Mesenchymal stem cell (in vitro differentiated cells and primary cell): ENCODE results near the gene TMEM181.
"Not testable (repeated sequence)": the region's sequence is repeated elsewhere in the genome, so short reads cannot be mapped to it uniquely, and the experiment has no call there.

Experiments used
- DNase-seq: peaks from one replicate; pipeline ENCODE4 v3.0.0-alpha.2; 2013
- H2AFZ ChIP-seq: one replicate; pipeline ENCODE4 v1.6.1; 2013; ENCODE audit warnings: low read depth, mild to moderate bottlenecking, control low read depth, inconsistent platforms, low read length, moderate library complexity
- H2AK5ac ChIP-seq: 2 replicates; pipeline ENCODE4 v1.6.1; 2013; ENCODE audit warnings: low read length, moderate library complexity, mild to moderate bottlenecking, inconsistent platforms; ENCODE audit not compliant: severe bottlenecking
- H2BK120ac ChIP-seq: one replicate; pipeline ENCODE4 v1.6.1; 2013; ENCODE audit warnings: low read depth, mild to moderate bottlenecking, inconsistent platforms, low read length, moderate library complexity
- H2BK12ac ChIP-seq, 2 experiments: one replicate each; pipeline ENCODE4 v1.6.1; 2013; ENCODE audit warnings: inconsistent platforms in 2 of 2, low read length in 2 of 2, mild to moderate bottlenecking in 2 of 2, moderate library complexity in 2 of 2, control low read depth in 1 of 2
- H2BK15ac ChIP-seq: one replicate; pipeline ENCODE4 v1.6.1; 2013; ENCODE audit warnings: mild to moderate bottlenecking, low read depth, inconsistent platforms; ENCODE audit not compliant: poor library complexity, severe bottlenecking
- H2BK5ac ChIP-seq: 2 replicates; pipeline ENCODE4 v1.6.1; 2013; ENCODE audit warnings: low read depth, mild to moderate bottlenecking, low read length, control low read depth, inconsistent platforms; ENCODE audit not compliant: poor library complexity, severe bottlenecking
- H3K14ac ChIP-seq, 2 experiments: one replicate each; pipeline ENCODE4 v1.6.1; 2013; ENCODE audit warnings: inconsistent platforms in 2 of 2, low read length in 2 of 2, control low read depth in 1 of 2, mild to moderate bottlenecking in 1 of 2, moderate library complexity in 1 of 2
- H3K18ac ChIP-seq, 2 experiments: one replicate each; pipeline ENCODE4 v1.6.1; 2013; ENCODE audit warnings: inconsistent platforms in 2 of 2, low read length in 2 of 2, control low read depth in 1 of 2, low read depth in 1 of 2, mild to moderate bottlenecking in 1 of 2
- H3K23ac ChIP-seq, 2 experiments: one replicate each; pipeline ENCODE4 v1.6.1; 2013; ENCODE audit warnings: inconsistent platforms in 2 of 2, low read length in 2 of 2, mild to moderate bottlenecking in 2 of 2, moderate library complexity in 2 of 2, control low read depth in 1 of 2
- H3K27ac ChIP-seq: 2 replicates; pipeline ENCODE4 v1.5.1; 2013; ENCODE audit warnings: mild to moderate bottlenecking, moderate library complexity, low read length, control low read depth, inconsistent platforms; ENCODE audit not compliant: poor library complexity, severe bottlenecking
- H3K27me3 ChIP-seq, 2 experiments: 2 replicates each; pipeline versions ENCODE4 v1.6.1 to v1.7.0; 2013; ENCODE audit warnings: low read length in 2 of 2, mild to moderate bottlenecking in 2 of 2, moderate library complexity in 2 of 2, control low read depth in 1 of 2, inconsistent platforms in 1 of 2; ENCODE audit not compliant: control insufficient read depth in 1 of 2, insufficient read depth in 1 of 2
- H3K36me3 ChIP-seq, 2 experiments: 2 replicates each; pipeline versions ENCODE4 v1.6.1 to v1.7.0; 2013; ENCODE audit warnings: low read length in 2 of 2, control low read depth in 1 of 2, inconsistent platforms in 1 of 2, low read depth in 1 of 2, mild to moderate bottlenecking in 1 of 2; ENCODE audit not compliant: insufficient read depth in 2 of 2, control insufficient read depth in 1 of 2
- H3K4ac ChIP-seq, 2 experiments: one replicate each; pipeline ENCODE4 v1.6.1; 2013; ENCODE audit warnings: inconsistent platforms in 2 of 2, low read length in 2 of 2, mild to moderate bottlenecking in 2 of 2, moderate library complexity in 2 of 2, control low read depth in 1 of 2, low read depth in 1 of 2
- H3K4me1 ChIP-seq: 2 replicates; pipeline ENCODE4 v1.6.1; 2013; ENCODE audit warnings: low read depth, low read length, control low read depth; ENCODE audit not compliant: control insufficient read depth, insufficient read depth
- H3K4me2 ChIP-seq: 2 replicates; pipeline ENCODE4 v1.6.1; 2013; ENCODE audit warnings: low read length, mild to moderate bottlenecking, inconsistent platforms; ENCODE audit not compliant: poor library complexity, severe bottlenecking
- H3K4me3 ChIP-seq, 2 experiments: 2 replicates each; pipeline versions ENCODE4 v1.5.1 to v1.7.0; 2013; ENCODE audit warnings: low read length in 2 of 2, mild to moderate bottlenecking in 2 of 2, control low read depth in 1 of 2, low read depth in 1 of 2; ENCODE audit not compliant: insufficient read depth in 1 of 2
- H3K79me1 ChIP-seq: replicated peaks from 2 replicates; pipeline ENCODE4 v1.6.1; 2013; ENCODE audit warnings: mild to moderate bottlenecking, control low read depth, low read length, inconsistent platforms; ENCODE audit not compliant: poor library complexity, severe bottlenecking
- H3K9ac ChIP-seq: 2 replicates; pipeline ENCODE4 v1.7.0; 2013; ENCODE audit warnings: mild to moderate bottlenecking, low read length, moderate library complexity
- H3K9me3 ChIP-seq: 2 replicates; pipeline ENCODE4 v1.7.0; 2013; ENCODE audit warnings: mild to moderate bottlenecking, low read length; ENCODE audit not compliant: control insufficient read depth
- H4K8ac ChIP-seq: one replicate; pipeline ENCODE4 v1.6.1; 2013; ENCODE audit warnings: inconsistent platforms, mild to moderate bottlenecking, low read length, moderate library complexity
- H4K91ac ChIP-seq: one replicate; pipeline ENCODE4 v1.6.1; 2013; ENCODE audit warnings: mild to moderate bottlenecking, low read length, inconsistent platforms
- WGBS: methylation state at CpG from one replicate; pipeline ENCODE4 v1.1.7; 2013; ENCODE audit warnings: mixed read lengths; 5-methylcytosine and 5-hydroxymethylcytosine counted together

TMEM181 gene

GRCh38 chr6:158648682-158649131, 88.8 kb downstream of the TMEM181 start:
- H3K4me3 ChIP-seq, result peak overlapping the region in 1 of 2 experiments; percentile 3
- H2AFZ ChIP-seq, result no peak overlapping the region
- peaks cover 2% of the 10 kb centered on the region for H3K79me1 ChIP-seq
- H3K23ac ChIP-seq, result no peak overlapping the region
- H2BK15ac ChIP-seq, result no peak overlapping the region
- H3K27ac ChIP-seq, result peak overlapping the region; percentile 43
- no peak overlapping the region for H2BK12ac ChIP-seq
- peaks cover 6% of the 10 kb centered on the region for H3K4me1 ChIP-seq
- DNase-seq, result peak; percentile 97
- H3K4me2 ChIP-seq, result no peak overlapping the region
- under 1% methylated on average over 3 of the region's 5 CpGs for WGBS
- no peak overlapping the region for H2BK120ac ChIP-seq
- H3K36me3 ChIP-seq, result no peaks in the 10 kb centered on the region
- H4K91ac ChIP-seq, result no peak overlapping the region
- H4K8ac ChIP-seq, result no peak overlapping the region
- H3K18ac ChIP-seq, result peak overlapping the region in 1 of 2 experiments; percentile 65
- no peak overlapping the region for H3K14ac ChIP-seq
- H3K27me3 ChIP-seq, result no peaks in the 10 kb centered on the region
- no peaks in the 10 kb centered on the region for H3K9me3 ChIP-seq
- no peak overlapping the region for H3K4ac ChIP-seq
- H2AK5ac ChIP-seq, result no peak overlapping the region
- H2BK5ac ChIP-seq, result no peak overlapping the region
- peak overlapping the region; percentile 73 for H3K9ac ChIP-seq

GRCh38 chr6:158649289-158650143, 89.6 kb downstream of the TMEM181 start, which contains the start of gene SYTL3:
Gene SYTL3, plus strand, starts transcription at chr6:158650054. Its CDS starts 13,215 bp downstream, at chr6:158663269.
- Histone ChIP-seq H3K4ac (peak within 1 kb of the TSS in 1 of 2 experiments; percentile 69), H3K18ac (peak within 1 kb of the TSS; percentile 75 to 89), H3K36me3 (no peaks in the 10 kb centered on the region), H3K27ac (peak within 1 kb of the TSS; percentile 43), H3K9ac (peak within 1 kb of the TSS; percentile 73), H3K4me1 (peaks cover 8% of the 10 kb centered on the region), H4K8ac (peak within 1 kb of the TSS; percentile 78), H2BK12ac (peak within 1 kb of the TSS; percentile 85 to 90), H2AK5ac (peak within 1 kb of the TSS; percentile 33), H3K79me1 (no peaks in the 10 kb centered on the region), H2BK15ac (peak within 1 kb of the TSS; percentile 44), H3K23ac (no peak within 1 kb of the TSS), H2BK120ac (no peak within 1 kb of the TSS), H2AFZ (no peak within 1 kb of the TSS), H2BK5ac (no peak within 1 kb of the TSS), H3K4me2 (peak within 1 kb of the TSS; percentile 54), H3K27me3 (no peaks in the 10 kb centered on the region), H4K91ac (peak within 1 kb of the TSS; percentile 89), H3K9me3 (no peaks in the 10 kb centered on the region), H3K4me3 (peak within 1 kb of the TSS in 1 of 2 experiments; percentile 3), H3K14ac (peak within 1 kb of the TSS in 1 of 2 experiments; percentile 44)
- WGBS, result 71% methylated on average over 12 of the region's 15 CpGs
- DNase-seq, result peak; percentile 75

- not testable (repeated sequence) for H3K27ac ChIP-seq, H2AK5ac ChIP-seq, H2BK5ac ChIP-seq, H3K79me1 ChIP-seq, H3K9ac ChIP-seq, H3K27me3 ChIP-seq, H2BK12ac ChIP-seq, H3K36me3 ChIP-seq, H2BK120ac ChIP-seq, H4K8ac ChIP-seq, DNase-seq, H2BK15ac ChIP-seq, H3K4ac ChIP-seq, H4K91ac ChIP-seq, H3K9me3 ChIP-seq, H3K14ac ChIP-seq, H3K23ac ChIP-seq, H3K4me3 ChIP-seq, H2AFZ ChIP-seq, H3K4me2 ChIP-seq, H3K18ac ChIP-seq
- H3K4me1 ChIP-seq, result peaks cover 20% of the 10 kb centered on the region
- 97% methylated on average over 12 of the region's 17 CpGs for WGBS
Measured at GRCh38 chr6:158651981-158652737, 92.3 kb downstream of the TMEM181 start.
